OCI-M2 (cell line): Measurements from ENCODE around the gene RAD51C.
"Not testable (repeated sequence)": the region's sequence is repeated elsewhere in the genome, so short reads cannot be mapped to it uniquely, and the experiment has no call there.

Experiments used
- DNase-seq: peaks from one replicate; lab custom pipeline; 2025; ENCODE audit not compliant: unreplicated experiment; lab: John Stamatoyannopoulos, UW

Gene RAD51C

DNA sequence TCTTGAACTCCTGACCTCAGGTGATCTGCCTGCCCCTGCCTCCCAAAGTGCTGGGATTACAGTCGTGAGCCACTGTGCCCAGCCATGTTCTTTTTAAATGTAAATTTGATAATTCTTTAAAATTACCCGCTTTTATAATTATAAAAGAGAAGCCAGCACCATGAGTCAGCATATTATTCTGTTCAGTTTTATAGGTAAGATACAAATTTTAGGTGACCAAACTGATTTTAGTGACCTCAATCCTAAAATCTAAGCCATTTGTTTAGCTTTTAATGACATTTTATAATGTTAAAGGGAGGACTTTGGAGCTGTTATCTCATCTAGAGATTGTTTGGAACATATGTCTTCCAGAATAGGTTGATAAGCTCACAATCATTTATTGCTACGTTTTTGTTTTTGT, 42.4 kb downstream of the RAD51C start:
- no peak for DNase-seq

DNA sequence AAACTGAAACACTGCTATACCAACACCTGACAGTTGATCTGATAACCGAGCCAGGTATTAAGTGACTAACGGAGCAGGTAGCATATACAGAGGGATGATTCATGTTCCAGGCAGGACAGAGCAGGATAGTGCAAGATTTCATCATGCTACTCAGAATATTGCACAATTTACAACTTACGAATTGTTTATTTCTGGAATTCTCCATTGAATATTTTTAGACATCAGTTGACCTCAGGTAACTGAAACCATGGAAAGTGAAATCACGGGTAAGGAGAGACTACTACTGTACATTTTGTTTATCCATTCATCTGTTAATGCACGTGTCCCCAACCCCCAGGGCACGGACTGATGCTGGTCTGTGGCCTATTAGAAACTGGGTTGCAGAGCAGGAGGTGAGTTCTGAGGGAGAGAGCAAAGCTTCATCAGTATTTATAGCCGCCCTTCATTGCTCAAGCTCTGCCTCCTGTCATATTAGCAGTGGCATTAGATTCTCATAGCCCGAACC, 48.8 kb downstream of the RAD51C start:
- no peak for DNase-seq

DNA sequence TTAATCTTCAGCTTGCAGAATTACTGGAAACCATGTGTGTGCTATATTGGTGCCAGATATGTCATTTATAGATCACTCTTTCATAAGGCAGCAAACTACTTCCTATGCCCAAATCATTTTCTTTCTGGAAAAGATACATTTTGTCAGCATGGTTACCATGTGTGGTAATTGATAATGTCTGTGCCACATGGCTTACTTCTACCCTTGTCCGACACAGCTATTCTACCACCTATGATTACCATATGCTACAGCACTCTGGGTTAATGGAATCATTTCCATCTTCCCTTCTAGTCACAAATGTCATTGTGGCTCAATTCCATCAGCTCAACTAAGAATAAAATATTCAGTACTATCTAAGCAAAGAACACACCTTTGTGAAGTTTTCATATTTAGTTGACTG, 55.3 kb downstream of the RAD51C start:
- no peak for DNase-seq

DNA sequence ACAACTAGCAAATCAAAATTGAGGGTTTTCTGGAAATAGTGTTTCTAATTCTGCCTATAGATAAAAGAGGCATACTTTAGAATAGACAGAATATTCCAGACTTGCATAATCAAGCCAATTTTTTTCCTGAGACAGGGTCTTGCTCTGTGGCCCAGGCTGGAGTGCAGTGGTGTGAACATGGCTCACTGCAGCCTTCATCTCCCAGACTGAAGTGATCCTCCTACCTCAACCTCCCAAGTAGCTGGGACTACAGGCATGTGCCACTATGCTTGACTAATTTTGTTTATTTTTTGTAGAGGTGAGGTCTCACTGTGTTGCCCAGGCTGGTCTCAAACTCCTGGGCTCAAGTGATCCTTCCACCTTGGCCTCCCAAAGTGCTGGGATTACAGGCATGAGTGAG, 57.2 kb downstream of the RAD51C start:
- DNase-seq, result not testable (repeated sequence)

DNA sequence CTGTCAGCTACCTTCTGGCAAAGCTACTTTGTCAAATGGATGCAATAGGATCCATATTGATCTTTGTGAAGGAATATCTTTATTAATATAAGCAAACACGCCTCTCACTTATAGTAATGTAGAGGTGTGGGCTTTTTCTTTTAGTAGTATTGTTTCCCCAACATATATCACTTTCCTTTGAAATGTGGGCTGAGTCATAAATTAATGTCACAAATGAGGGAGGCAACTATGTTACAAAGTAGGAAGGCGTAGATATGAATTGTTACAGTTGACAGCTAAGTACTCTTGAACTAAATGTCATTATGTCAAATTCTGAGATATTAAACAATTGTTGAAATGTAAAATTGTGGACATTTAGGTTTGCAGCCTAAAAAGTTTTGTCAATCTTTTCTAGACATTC, 60.6 kb downstream of the RAD51C start:
- DNase-seq, result no peak

DNA sequence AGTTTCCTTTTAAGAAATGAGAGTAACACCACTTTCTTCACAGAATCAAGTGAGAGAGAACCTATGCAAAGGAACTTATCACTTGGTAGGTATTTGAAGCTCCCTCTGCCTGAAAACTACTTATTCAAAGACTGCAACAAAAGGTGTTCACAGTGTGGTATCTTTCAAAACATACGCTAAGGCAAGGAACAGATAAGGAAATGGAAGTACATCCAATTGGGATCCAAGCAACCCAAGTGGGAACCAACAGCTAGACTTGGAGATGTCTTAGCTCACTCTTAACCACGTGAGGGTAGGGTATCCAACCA, 62.8 kb downstream of the RAD51C start:
- DNase-seq, result no peak

DNA sequence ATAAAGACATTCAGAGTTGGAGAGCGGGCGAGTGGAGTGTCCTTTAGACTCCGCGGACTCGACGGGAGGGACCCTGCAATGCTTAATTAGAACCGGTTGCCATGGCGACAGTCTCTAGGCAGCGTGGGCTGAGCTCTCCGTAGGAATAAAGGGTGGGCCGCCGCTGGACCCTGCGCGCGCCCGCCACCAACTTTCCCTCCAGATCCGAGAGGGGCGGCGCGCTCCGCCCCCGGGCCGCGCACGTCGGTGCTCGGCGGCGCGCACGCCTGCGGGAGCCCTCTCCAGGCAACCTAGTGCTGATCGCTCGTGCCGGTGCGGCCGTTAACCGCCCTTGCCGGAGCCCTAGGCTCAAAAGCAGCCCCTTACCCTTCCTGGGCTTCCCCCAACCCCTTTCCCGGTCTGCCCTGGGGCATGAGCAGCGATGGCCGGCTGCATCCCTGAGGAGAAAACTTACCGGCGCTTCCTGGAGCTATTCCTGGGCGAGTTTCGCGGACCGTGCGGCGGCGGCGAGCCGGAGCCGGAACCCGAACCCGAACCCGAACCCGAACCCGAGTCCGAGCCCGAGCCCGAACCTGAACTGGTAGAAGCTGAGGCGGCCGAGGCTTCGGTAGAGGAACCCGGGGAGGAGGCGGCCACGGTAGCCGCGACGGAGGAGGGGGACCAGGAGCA, 63.3 kb downstream of the RAD51C start, which contains the start of gene PPM1E:
Gene PPM1E, plus strand, starts transcription at position 278 of the 669 bp plus-strand sequence.
- DNase-seq, result no peak

DNA sequence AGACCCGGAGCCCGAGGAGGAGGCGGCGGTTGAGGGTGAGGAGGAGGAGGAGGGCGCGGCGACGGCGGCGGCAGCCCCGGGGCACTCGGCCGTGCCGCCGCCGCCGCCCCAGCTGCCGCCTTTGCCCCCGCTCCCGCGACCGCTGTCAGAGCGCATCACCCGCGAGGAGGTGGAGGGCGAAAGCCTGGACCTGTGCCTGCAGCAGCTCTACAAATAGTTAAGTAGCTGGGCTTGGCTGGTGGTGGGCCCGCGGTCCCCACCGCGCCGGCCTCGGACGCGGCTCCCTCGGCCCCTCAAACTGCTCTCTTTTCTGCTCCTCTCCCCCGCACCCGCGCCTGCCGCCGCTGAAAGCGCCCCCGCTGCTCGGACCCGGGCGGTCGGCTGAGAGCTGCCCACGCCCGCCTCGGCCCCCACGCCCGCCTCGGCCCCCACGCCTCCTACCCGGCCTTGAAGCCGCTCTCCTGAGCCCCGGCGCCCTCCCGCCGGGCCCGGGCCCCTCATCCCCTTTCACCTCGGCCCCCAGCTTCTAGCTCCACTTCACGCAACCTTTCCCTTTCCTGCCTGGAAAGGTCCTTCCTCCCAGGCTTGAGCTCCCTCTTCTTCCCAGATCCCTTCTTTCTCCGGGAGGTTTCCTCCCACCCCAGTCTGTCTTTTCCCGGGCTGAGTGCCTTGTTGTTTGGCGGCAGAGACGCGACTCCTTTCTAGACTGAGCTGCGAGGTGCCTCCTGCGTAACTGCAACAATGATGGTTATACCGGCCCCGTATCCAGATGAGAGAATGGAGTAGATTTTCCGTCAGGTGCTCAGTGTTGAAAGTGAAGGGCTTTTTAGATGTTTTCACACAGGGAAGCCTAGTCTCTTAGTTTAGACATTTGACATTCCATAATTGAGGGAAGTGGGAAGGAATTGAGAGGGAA, 64.1 kb downstream of the RAD51C start:
- no peak for DNase-seq

DNA sequence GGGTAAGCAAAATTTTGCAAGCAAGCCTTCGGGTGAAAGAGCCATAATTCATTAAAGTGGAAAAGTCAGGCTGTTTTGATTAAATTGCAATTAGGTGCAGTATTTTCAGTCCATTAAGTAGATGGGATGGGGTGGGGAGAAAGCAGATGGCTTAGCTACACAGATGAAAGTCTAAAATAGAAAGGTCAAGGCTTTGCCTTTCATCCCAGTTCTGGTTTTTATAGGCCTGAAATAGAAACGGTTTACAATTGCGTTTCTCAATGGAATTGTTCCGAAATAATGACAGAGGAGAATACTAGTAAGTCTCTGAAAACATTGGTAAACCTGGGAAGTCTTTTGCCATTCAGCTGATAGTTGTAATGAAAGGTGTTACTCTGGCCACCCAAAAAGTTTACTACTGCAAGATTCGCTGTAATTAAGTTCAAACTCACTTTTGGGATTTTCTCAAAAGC, 64.8 kb downstream of the RAD51C start:
- DNase-seq, result no peak

DNA sequence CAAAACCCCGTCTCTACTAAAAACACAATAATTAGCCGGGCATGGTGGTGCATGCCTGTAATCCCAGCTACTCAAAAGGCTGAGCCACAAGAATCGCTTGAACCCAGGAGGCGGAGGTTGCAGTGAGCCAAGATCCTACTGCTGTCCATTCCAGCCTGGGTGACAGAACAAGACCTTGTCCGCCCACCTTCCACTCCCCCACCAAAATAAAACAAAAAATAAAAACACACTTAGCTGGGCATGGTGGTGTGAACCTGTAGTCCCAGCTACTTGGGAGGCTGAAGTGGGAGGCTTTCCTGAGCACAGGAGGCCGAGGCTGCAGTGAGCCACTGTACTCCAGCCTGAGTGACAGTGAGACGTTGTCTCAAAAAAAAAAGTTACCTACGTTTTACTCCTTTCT, 66.5 kb downstream of the RAD51C start:
- no peak for DNase-seq

DNA sequence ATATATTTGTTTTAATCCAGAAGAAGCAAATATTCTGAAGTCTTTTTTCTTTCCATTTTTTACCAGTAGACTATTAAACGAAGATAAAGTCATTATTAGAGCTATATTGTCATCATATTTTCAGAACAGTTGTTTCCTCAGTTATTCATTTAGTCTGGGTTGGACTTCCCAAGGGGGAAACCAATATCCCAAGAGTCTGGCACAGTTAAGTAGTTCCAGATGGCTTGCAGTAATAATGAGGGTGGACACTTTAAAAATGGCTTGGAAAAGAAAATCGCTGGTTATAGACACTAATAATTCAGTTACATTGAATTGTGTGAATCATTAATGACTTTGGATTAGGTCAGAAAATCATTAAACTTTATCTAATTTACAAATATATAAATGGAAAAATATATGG, 67.1 kb downstream of the RAD51C start:
- no peak for DNase-seq

DNA sequence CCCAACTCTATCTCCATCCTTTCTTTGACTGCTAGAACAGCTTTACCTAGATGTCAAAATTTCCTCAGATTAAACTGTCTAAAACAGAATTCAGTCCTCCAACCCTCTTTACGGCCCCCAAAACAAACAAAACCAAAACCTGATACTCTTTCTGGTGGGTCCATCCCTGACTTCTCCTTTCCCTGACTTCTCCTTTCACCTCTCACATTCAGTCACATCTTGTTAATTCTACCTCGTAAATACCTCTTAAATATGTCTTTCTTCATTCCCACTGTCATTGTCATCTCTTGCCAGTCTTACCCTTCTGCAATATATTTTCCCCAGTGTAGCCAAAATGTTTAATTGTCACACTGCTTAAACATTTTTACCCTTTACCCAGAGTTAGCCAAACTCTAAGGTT, 67.8 kb downstream of the RAD51C start:
- no peak for DNase-seq

DNA sequence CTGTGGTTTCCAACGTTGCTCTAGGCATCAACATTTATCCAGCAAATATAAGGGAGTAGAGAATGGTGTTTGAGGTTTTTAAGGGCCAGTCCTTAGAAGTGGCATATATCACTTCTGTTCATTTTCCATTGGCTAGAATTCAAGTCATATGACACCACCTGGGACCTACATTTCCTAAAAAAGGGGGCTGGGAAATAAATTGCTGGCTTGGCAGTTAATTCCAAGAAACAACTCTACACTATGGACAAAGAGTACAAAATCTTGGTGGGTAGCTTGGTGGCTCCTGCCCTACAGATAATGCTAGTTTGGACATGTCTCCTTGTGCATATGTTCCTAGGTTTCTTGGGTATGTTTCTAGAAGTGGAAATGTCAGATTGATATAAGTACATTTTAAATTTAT, 70.9 kb downstream of the RAD51C start:
- DNase-seq, result no peak

DNA sequence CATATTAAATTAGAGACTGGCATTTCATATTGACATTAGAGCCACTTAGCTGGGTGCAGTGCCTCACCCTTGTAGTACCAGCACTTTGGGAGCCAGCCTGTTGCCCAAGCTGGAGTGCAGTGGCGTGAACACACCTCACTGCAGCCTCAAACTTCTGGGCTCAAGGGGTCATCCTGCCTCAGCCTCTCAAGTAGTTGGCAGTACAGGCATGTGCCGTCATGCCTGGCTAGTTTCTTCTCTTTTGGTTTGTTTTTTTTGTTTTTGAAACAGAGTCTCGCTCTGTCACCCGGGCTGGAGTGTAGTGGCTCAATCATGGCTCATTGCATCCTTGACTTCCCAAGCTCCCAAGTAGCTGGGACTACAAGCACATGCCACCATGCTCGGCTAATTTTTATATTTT, 72.0 kb downstream of the RAD51C start:
- no peak for DNase-seq

DNA sequence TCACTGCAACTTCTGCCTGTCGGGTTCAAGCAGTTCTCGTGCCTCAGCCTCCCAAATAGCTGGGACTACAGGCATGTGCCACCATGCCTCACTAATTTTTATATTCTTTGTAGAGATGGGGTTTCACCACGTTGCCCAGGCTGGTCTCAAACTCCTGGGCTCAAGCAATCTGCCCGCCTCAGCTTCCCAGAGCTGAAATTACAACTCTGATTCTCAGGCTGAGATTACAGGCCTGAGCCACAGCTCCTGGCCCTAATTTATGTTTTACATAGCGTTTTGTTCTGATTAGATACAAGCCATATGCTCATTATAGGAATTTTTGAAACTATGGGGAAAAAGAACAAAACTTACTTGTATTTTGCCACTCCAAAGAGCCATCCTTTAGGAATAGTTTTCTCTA, 86.1 kb downstream of the RAD51C start:
- not testable (repeated sequence) for DNase-seq

DNA sequence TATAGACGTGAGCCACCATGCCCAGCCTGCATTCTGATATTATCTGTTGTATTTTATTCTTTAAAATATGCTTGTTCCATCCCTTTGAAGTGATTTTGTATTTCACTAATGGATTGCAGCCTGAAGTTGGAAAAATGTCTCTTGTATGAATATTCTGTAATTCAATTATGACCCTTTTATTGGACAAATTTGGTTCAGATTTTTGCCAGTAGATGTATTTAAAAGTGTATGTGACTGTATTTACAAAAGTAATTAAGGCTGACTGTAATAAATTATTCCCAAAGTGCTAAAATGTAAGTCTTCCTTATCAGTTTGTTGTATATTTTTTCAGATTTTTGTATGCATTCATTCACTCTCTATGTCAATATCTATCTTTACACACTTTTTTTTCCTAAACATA, 87.0 kb downstream of the RAD51C start:
- DNase-seq, result no peak

DNA sequence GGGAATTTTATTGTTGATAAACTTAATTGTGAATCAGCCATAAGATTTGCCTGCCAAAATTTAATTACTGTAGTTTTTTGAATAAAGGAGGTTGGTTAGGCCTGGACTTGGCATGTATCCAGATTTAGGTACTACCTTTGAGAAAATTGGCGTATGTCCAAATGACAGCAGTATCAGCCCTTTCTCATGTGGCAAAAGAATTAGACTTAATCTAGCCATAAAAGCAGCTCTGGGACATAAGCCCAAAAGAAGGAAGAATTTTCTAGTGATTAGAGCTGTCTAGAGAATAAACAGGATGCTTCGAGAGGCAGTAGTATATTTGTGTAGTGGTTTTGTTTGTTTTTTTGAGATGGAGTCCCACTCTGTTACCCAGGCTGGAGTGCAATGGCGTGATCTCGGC, 91.0 kb downstream of the RAD51C start:
- DNase-seq, result no peak

DNA sequence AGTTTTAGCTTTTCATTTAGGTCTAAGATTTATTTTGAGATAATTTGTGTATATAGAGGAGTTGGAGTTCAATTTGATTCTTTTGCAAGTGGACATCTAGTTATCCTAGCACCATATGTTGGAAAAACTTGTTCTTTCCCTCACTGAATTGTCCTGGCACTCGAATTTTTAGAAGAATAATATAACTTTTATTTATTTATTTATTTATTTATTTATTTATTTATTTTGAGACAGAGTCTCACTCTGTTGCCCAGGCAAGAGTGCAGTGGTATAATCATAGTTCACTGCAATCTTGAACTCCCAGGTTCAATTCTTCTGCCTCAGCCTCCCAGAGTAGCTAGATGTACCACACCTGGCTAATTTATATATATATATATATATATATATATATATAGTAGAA, 92.7 kb downstream of the RAD51C start:
- no peak for DNase-seq
